ENCODE results near the gene HOXB6. TPM values are rescaled to one million over a fixed set of nuclear protein-coding genes. Genes with fewer than 3 reads are reported as not detected.

HOXB6 gene
- total RNA-seq, 1 donor from 2014 or later: not detected

- no peak for DNase-seq (ENCODE audit: low spot score)
Measured at GRCh38 chr17:48621410-48622392, 16.9 kb upstream of the HOXB6 start.

DNA sequence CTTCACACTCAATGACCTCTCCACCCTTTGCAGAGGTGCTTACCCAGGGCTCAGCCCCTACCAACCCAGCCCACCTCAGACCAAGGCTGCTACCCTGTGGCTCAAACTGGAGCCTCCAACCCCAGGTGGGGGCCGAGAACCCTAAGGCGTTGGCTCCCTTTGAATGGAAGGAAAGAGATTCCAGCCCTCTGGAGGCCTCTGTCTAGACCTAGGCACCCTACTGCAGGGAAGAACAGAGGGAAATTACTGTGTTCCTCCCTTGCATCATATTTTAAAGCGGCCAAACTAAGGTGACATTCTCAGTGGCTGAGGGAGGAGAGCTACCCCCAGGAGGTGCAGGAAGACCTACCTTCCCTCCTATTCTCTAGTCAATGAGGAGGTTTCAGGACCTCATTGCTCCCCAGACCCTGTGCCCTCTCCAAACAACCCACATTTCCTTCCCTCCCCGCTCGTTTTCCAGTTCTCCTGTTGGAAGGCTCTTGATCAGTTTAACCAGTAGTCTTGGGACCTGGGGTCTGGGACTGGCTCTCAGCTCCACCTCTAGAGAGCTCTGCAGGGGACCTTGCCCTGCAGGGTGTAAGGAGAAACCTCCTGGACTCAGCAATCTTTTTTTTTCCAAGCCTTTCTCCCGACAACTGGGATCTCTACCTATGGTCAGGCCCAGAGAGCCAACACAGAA lies 15.8 kb upstream of the HOXB6 start:
- no peak for DNase-seq (ENCODE audit: low spot score)

DNA sequence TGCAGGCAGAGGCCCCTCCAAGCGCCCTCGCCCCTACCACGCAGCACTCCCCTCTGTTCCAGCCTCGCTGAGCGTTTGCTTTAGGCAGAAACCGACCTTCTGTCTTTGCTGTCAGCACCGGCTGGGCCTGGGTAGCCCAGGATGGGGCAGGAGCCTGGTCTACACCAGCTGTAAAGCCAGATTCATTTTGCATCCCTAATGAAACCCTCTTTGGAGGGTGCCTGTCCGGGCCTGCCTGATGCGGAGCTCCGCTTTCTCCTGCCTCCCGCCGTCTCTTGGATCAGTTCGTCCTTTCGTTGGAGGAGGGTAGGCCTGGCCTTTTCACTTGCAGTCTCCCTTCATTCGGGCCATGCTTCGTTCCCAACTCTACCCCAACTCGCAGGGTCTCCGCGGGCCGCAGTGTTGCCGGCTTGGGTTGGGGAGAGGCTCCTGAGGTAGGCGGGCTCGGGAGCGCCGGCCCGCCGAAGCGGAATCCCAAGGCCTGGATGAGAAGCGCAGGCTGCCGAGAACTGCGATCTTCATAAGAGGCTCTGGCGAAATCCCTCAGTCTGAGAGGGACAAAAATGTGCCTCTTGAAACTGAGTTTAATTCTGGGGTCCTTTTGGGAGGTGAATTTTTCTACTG lies 15.2 kb upstream of the HOXB6 start:
- DNase-seq (ENCODE audit: low spot score): no peak

DNA sequence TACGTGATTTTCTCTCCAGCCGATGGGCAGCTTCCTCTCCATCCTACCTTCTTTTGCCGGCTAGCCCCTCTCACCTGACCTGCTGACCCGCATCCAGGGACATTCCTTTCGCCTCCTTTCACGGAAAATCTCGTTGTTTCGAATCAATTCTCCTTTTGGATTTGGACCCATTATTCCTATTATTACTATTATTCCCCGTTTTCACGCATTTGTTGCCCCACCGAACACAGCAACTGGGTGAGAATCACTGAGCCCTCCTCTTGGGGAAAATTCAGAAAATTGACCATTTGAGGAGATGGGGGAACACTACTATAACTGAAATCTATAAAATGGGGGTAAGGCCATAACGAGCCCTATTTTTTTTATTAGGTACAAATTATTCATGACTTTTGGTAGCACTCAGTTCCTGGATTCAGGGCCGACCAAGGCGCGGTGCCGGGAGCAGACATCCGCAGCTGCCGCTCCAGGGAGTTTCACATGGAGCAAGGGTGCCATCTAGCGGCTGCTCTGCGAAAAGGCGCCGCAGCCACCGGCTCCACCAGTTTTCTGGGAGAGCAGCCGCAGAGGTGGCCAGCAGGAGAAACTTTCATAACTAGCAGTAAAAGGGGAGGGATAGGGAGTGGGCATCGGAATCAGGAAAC lies 13.6 kb upstream of the HOXB6 start:
- DNase-seq (ENCODE audit: low spot score): peak; percentile 89

DNA sequence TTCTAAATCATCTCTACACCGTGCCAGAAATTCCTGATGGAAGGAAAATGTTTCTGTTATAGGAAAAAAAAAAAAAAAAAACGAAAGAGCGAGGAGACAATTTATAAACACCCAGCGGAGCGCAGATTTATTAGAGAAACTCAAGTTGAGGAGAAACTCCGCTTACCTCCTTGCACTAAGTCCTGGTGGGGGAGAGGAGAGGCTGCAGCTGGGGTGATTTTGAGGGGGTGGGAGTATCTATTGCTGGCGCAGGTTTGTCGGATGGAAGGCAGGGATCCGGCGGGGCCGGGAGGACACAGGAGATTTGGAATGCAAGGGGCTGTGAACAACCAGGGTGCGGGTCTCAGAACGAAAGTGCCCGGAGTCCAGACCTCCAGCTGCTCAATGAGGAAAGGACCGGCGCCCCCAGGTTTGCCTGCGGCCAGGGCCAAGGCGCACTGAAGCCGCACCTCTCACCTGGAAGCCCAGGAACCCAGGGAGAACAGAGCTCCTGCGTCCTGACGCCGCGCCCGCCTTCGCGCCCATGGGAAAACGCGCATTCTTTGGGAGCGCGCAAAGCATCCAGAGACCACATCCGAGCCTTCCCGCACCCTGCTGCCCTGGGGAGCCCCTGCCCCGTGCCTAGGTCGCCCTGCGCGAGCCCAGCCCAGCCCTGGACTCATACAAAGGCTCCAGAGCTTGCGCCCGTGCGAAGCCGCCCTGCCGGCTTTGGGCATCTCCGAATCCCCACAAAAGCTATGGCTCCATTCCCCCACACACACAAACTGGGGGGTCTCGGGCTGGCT lies 12.9 kb upstream of the HOXB6 start:
- no peak for DNase-seq (ENCODE audit: low spot score)

DNA sequence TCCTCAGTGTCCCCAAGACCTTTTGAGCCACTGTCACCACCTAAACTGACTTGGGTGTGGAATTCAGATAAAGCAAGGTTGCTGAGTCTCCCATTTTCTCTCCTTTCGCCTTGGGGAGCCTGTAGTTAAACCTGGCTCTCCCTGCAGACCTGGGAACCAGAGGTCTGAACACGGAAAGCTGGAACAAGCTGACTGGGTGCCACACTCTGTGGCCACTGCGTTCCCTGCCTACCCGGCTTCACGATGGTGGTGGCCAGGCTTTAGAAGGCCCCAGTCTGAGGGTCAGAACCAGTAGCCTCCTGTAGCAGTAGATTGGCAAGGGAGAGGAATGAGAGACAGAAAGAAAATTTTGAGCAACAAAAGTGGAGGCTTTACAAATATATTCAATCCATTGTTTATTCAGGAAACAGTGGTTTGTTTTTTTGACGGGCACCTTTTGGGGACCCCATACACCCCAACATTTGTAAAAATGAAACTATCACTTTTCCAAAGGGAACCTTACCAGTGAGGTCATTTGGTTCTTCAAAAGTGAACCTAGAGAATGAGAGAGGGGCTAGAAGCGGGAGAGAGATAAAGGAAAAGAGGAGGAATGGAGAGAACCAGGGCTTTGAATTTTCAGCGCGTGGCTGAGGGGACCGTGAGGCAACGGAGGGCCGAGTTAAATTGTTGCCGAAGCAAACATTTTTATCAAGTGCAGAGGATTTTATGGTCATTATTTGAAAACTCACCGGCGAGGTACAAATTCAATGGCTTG lies 12.1 kb upstream of the HOXB6 start:
- DNase-seq (ENCODE audit: low spot score): no peak

DNA sequence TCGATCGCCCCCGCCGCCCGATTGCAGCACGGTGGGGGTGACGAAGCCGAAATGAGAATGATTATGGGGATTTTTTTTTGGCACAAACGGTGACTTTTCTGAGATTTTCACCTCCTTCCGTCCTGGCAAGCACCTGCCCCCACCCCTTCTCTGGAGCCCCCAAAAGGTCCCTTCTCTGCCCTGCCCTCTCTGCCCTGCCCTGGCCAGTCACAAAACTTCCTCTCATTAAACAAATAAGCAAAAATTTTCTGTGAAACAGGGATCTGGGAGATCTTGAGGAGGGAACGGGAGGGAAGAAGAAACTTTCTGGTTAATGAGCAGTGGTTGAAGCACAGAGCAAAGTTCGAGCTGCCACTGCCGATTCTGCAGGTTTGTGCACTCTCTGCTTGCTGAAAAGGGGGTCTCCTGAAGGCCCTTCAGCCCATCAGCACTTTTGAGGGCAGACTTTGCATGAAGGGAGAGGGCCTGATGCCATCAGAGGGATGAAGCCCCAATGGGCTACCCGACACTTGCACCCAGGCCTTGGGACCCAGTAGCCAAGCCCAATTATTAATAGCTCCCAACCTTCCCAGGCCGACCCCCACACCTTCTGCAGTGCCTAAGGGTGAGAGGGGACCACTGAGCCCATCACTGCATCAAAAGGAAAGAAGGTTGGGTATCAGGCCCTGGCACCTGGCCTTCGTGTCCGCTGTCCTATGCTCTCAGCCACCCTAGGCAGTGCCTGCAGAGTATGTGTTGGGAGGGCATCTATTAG lies 11.4 kb upstream of the HOXB6 start:
- no peak for DNase-seq (ENCODE audit: low spot score)

DNA sequence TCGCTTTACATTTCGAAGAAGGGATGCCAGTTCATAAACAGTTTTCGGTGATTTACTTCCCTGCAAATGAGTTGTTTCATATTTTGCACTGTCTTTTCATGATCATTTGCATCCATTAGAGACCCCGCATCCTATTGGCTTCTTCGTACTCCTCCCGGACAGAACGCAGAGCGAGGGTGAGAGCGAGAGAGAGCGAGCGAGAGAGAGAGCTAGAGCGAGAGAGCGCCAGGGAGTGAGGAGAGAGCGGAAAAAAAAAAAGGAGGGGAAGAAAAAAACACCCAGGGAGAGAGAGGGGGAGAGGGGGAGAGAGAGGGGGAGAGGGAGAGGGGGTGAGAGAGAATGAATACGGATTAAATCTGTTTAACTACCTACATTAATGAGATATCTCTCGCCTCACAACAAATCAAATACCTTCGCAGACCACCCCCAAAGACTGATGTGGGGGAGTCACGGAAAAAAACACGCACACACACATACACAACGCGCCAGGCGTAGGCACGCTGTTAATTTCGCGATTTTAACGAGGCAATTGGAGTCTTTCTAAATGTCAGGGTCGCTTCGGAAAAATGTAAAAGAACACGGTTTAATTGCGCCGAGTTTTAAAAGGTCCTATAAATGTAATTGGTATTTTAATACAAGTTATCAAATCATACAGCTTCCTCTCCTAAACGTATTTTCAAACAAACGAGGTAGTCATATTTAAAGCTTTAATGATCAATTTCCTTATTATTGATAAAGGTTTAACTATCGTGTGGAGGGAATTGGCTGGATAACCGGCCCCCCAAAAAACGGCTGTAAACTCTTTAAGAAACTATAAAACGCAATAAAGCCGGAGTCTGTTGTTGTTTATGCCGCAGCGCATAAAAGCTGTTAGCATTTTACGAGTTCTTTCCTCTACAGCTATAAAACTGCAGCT lies 10.5 kb upstream of the HOXB6 start, which contains the start of gene HOXB8:
HOXB8 (minus strand) TSS at position 246 of the 916 bp plus-strand sequence. CDS start 588 bp downstream, outside the sequence.
- no peak for DNase-seq (ENCODE audit: low spot score)

GRCh38 chr17:48613862-48614694 lies 9.3 kb upstream of the HOXB6 start:
- DNase-seq (ENCODE audit: low spot score): no peak

GRCh38 chr17:48612854-48613691 lies 8.3 kb upstream of the HOXB6 start:
- DNase-seq (ENCODE audit: low spot score): peak; percentile 38

- DNase-seq (ENCODE audit: low spot score): no peak
Measured at GRCh38 chr17:48612456-48612853, 7.7 kb upstream of the HOXB6 start.

- DNase-seq (ENCODE audit: low spot score): no peak
Measured at GRCh38 chr17:48611681-48612455, 7.1 kb upstream of the HOXB6 start.

DNA sequence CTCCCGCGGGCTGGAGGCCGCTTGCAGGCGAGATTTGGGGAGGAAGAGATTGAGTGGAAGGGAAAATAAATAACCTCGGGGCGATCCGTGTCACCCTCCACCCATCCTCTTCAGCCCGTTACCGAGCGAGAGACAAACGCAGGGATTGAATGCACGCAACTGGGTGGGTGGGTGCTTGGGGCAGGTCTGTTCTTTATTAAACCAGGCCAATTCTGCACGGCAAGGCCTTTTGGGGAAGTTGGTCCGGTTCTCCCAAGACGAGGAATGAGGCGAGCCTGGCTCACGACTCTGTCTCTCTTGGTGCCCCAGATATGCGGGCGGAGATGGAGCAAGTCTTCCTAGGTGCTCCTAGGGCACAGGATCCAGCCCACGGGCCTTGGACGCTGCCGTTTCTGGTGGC lies 6.4 kb upstream of the HOXB6 start:
- no peak for DNase-seq (ENCODE audit: low spot score)

DNA sequence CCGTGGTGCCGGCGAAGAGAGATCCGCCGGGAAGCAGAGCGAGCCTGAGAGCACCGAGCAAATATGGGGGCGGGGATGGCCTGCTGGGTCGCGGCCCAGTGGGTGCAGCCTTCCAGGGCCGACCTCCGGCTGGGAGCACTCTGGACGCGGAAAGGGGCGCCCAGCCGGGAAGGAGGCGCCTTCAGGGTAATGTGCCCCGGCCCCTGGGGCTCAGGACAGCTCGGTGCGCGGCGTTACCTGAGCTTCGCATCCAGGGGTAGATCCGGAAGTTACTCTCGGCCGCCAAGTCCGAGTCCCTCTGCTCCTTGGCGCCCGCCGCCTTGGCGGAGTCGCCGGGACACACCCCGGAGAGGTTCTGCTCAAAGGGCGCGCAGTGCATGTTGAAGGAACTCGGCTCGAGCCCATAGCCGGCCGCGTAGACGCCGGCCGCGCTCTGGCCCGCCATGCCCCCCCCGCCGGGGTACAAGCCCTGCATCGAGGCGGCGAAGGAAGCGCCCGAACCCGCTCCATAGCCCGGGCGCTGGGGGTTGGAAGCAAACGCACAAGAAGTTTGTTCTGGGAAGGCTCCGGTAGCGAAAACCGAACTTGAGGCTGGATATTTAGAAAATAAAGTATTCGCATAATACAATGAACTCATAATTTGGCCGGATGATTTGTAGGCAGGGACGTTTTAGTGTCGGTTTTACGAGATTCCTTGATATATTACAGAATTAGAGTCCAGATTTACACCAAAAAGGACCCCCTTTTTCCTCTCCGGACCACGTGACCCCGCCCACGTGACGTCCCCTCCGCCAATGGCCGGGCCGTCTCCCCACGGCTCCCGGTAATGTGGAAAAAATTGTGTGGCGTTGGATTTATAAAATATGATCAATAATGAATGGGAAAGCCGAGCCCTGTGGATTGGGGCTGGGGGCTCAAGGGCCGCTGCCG lies 5.8 kb upstream of the HOXB6 start, which contains the start of gene HOXB7:
HOXB7 (minus strand) TSS at position 736 of the 930 bp plus-strand sequence; CDS start at position 637, 99 bp downstream.
- DNase-seq (ENCODE audit: low spot score): peak; percentile 82
